GM23248 (cell line): ENCODE results near the gene GABBR2. TPM values are rescaled to one million over a fixed set of nuclear protein-coding genes. Genes with fewer than 3 reads are reported as not detected.
"Not testable (repeated sequence)": the region's sequence is repeated elsewhere in the genome, so short reads cannot be mapped to it uniquely, and the experiment has no call there.

Experiments used
- DNase-seq: peaks from one replicate; pipeline ENCODE4 v3.0.0-alpha.2; 2015
- H2AFZ ChIP-seq: fragments of 200-600 bp; sonication (generic); 2 replicates; pipeline ENCODE4 v1.6.1; 2016; ENCODE audit warnings: antibody characterized with exemption
- H3F3A ChIP-seq: fragments of 200-600 bp; sonication (generic); 2 replicates; pipeline ENCODE4 v1.6.1; 2016; ENCODE audit warnings: mild to moderate bottlenecking, antibody characterized with exemption, mixed run types; ENCODE audit not compliant: insufficient read depth
- H3K27ac ChIP-seq: fragments of 200-600 bp; sonication (generic); 2 replicates; pipeline ENCODE4 v1.5.1; 2016; ENCODE audit warnings: mild to moderate bottlenecking
- H3K27me3 ChIP-seq: fragments of 200-600 bp; sonication (generic); replicated peaks from 2 replicates; pipeline ENCODE4 v1.6.1; 2016; ENCODE audit warnings: mild to moderate bottlenecking; ENCODE audit not compliant: insufficient read depth
- H3K36me3 ChIP-seq: fragments of 200-600 bp; sonication (generic); 2 replicates; pipeline ENCODE4 v1.6.1; 2016; ENCODE audit warnings: low read depth, mild to moderate bottlenecking
- H3K4me1 ChIP-seq: fragments of 200-600 bp; sonication (generic); 2 replicates; pipeline ENCODE4 v1.6.1; 2016; ENCODE audit warnings: mild to moderate bottlenecking; ENCODE audit not compliant: insufficient read depth
- H3K4me2 ChIP-seq: fragments of 200-600 bp; sonication (generic); one replicate; pipeline ENCODE4 v1.6.1; 2016; ENCODE audit warnings: mild to moderate bottlenecking; ENCODE audit not compliant: unreplicated experiment
- H3K4me3 ChIP-seq: fragments of 200-600 bp; sonication (generic); 2 replicates; pipeline ENCODE4 v1.5.1; 2016; ENCODE audit warnings: mild to moderate bottlenecking
- H3K79me2 ChIP-seq: fragments of 200-600 bp; sonication (generic); 2 replicates; pipeline ENCODE4 v1.6.1; 2016; ENCODE audit warnings: mild to moderate bottlenecking; ENCODE audit not compliant: insufficient read depth
- H3K9ac ChIP-seq: fragments of 200-600 bp; sonication (generic); 2 replicates; pipeline ENCODE4 v1.6.1; 2016; ENCODE audit warnings: mild to moderate bottlenecking
- H3K9me2 ChIP-seq: fragments of 200-600 bp; sonication (generic); 2 replicates; pipeline ENCODE4 v1.6.1; 2016; ENCODE audit warnings: mixed run types, mild to moderate bottlenecking, moderate library complexity; ENCODE audit not compliant: insufficient read depth
- H3K9me3 ChIP-seq: fragments of 200-600 bp; sonication (generic); one replicate; pipeline ENCODE4 v1.6.1; 2017; ENCODE audit warnings: low read depth
- H4K20me1 ChIP-seq: fragments of 200-600 bp; sonication (generic); 2 replicates; pipeline ENCODE4 v1.6.0; 2016; ENCODE audit not compliant: insufficient read depth
- EZH2 ChIP-seq: fragments of 200-600 bp; sonication (generic); IDR thresholded peaks from 2 replicates; pipeline ENCODE4 v1.6.1; 2018; ENCODE audit warnings: antibody characterized with exemption, mild to moderate bottlenecking; ENCODE audit not compliant: insufficient read depth, poor library complexity, severe bottlenecking
- EZH2phosphoT487 ChIP-seq: fragments of 200-600 bp; sonication (generic); IDR thresholded peaks from 2 replicates; pipeline ENCODE4 v1.6.1; 2018; ENCODE audit warnings: antibody characterized with exemption, moderate library complexity, mild to moderate bottlenecking, low read depth; ENCODE audit not compliant: insufficient read depth
- WGBS, 2 experiments: methylation state at CpG; one replicate each; pipeline ENCODE4 v1.1.6; 2015 to 2017; ENCODE audit warnings: low lambda C conversion rate in 2 of 2, low coverage in 1 of 2; ENCODE audit errors: missing lambda C conversion rate in 2 of 2; 5-methylcytosine and 5-hydroxymethylcytosine counted together
- in situ Hi-C: fragments of 300-500 bp; cut with MboI; formaldehyde crosslinking; loops from 2 replicates; pipeline ENCODE4 v1.15.0; 2020
- polyA plus RNA-seq: library from polyadenylated mRNA; unstranded; fragments of >200 nt; fragmentation: Nextera tagmentation; extraction: Ambion mirVana; gene quantifications from 2 replicates; pipeline ENCODE4 v1.2.1, GENCODE V29; 2016
- total RNA-seq: library from RNA; depleted of rRNA; stranded (reverse); fragments of >200 nt; shearing (Covaris generic); gene quantifications from 2 replicates; pipeline ENCODE4 v1.2.3, GENCODE V29; 2014

The GABBR2 gene
- total and polyA plus RNA-seq, 2 experiments from 2014 or later = 7.5 to 13.4 TPM

DNA sequence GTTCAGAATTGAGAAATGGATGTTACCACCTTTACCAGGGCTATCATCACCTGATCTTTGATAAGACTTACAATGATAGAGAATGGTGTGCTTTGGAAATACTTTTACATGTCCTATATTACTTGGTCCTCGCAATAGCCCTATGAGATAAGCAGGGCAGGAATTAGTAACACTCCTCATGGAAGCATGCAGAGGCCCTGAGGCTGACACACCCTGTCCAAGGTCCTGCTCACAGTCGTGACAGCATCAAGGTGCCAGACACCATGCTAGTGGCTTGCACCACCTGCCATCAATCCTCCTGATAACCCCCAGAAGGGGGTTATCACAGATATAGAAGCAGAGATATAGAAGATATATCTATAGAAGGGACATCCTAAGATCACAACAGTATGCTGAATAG is 236.5 kb downstream of the GABBR2 start:
- H3K9me2 ChIP-seq = no peaks in the 10 kb centered on the region
- no peak overlapping the region for H3K4me2 ChIP-seq
- no peaks in the 10 kb centered on the region for H4K20me1 ChIP-seq
- no peaks in the 10 kb centered on the region for H3K4me1 ChIP-seq
- no peak overlapping the region for H3K4me3 ChIP-seq
- in situ Hi-C loops = no loop called here
- H3K9ac ChIP-seq = no peak overlapping the region
- H3K9me3 ChIP-seq = no peaks in the 10 kb centered on the region
- no peak overlapping the region for H2AFZ ChIP-seq
- no peaks in the 10 kb centered on the region for H3K27me3 ChIP-seq
- TF ChIP-seq EZH2 (no peak), EZH2phosphoT487 (no peak)
- H3K27ac ChIP-seq = no peak overlapping the region
- WGBS, 2 experiments = 38 to 40% methylated on average over 2 of the region's 2 CpGs
- H3K79me2 ChIP-seq = no peaks in the 10 kb centered on the region
- no peak for DNase-seq
- no peaks in the 10 kb centered on the region for H3K36me3 ChIP-seq
- no peaks in the 10 kb centered on the region for H3F3A ChIP-seq

DNA sequence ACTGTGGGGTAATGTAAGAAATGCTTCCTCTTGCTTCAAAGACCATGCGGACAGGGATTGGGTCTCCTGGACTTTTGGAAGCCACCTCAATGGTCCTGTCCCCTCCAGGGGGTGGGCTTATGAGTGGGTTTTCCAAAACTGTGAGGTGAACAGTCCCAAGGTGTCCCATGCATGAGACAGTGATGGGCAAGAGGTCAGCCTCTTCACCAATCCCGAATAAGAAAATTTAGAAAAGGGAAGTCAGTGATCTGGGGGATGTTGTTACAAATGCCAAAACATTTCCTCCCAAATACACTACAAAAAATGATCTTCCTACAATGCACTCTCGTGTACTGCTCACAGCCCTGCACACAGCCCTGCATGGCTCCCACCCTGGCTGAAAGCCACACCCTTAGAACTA is 237.6 kb downstream of the GABBR2 start:
- 55 to 64% methylated on average over 3 of the region's 3 CpGs for WGBS, 2 experiments
- Histone ChIP-seq H2AFZ (no peak overlapping the region), H3K4me2 (no peak overlapping the region), H3K79me2 (no peaks in the 10 kb centered on the region), H3K4me3 (no peak overlapping the region), H3F3A (no peaks in the 10 kb centered on the region), H3K9me3 (no peaks in the 10 kb centered on the region), H3K36me3 (no peaks in the 10 kb centered on the region), H4K20me1 (no peaks in the 10 kb centered on the region), H3K9me2 (no peaks in the 10 kb centered on the region), H3K4me1 (no peaks in the 10 kb centered on the region), H3K27ac (no peak overlapping the region), H3K27me3 (no peaks in the 10 kb centered on the region), H3K9ac (no peak overlapping the region)
- no peak for DNase-seq
- TF ChIP-seq EZH2 (no peak), EZH2phosphoT487 (no peak)
- in situ Hi-C loops = no loop called here

DNA sequence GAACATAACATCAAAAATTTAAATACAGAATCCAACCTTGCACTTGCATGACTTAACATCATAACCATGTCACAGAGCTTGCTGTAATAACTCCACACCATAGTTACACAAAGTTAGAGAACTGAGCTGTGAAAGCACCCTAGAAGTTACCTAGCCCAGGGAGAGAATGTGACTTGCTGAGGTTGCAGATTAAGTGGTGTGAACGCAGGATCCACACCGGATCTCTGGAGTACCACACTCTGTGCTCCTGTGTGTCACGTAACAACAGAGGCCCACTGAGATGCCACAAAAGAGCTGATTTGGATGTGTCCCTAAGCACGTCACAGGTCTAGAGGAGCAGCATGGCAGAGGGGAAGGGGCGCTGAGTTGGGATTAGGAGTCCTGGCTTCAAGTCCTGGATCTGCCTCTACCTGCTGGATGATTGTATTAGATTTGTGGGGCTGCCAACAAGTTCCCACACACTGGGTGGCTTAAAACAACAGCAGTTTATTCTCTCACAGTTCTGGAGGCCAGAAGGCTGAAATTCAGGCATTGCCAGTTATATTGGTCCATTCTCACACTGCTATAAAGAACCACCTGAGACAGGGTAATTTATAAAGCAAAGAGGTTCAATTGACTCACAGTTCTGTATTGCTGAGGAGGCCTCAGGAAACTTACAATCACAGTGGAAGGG is 240.0 kb downstream of the GABBR2 start:
- no peaks in the 10 kb centered on the region for H3K79me2 ChIP-seq
- no peaks in the 10 kb centered on the region for H3F3A ChIP-seq
- no peaks in the 10 kb centered on the region for H3K9me2 ChIP-seq
- no peak overlapping the region for H3K4me3 ChIP-seq
- TF ChIP-seq EZH2 = no peak
- TF ChIP-seq EZH2phosphoT487 = no peak
- H3K27me3 ChIP-seq = no peaks in the 10 kb centered on the region
- in situ Hi-C loops = no loop called here
- H3K9me3 ChIP-seq = no peaks in the 10 kb centered on the region
- 79 to 83% methylated on average over 5 of the region's 5 CpGs for WGBS, 2 experiments
- H3K4me1 ChIP-seq = no peaks in the 10 kb centered on the region
- no peak overlapping the region for H3K9ac ChIP-seq
- no peak overlapping the region for H3K4me2 ChIP-seq
- H2AFZ ChIP-seq = no peak overlapping the region
- DNase-seq = no peak
- H4K20me1 ChIP-seq = no peaks in the 10 kb centered on the region
- H3K27ac ChIP-seq = no peak overlapping the region
- no peaks in the 10 kb centered on the region for H3K36me3 ChIP-seq

DNA sequence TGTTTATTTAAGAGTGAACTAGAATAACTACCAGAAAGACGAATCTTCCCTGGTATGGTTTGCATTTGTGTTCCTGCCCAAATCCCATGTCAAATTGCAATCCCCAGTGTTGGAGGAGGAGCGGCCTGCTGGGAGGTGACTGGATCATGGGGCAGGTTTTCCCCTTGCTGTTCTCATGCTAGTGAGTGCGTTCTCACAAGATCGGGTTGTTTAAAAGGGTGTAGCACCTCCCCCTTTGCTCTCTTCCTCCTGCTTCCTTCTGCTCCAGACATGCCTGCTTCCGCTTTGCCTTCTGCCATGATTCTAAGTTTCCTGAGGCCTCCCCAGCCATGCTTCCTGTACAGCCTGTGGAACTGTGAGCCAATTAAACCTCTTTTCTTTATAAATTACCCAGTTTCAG is 242.9 kb downstream of the GABBR2 start:
- Histone ChIP-seq H3K9me2 (no peaks in the 10 kb centered on the region), H3K27ac (no peak overlapping the region), H3K36me3 (peaks cover 10% of the 10 kb centered on the region; the same call in 1 of the 2 replicates), H3K27me3 (no peaks in the 10 kb centered on the region), H3K9ac (no peak overlapping the region), H3K9me3 (peaks cover 5% of the 10 kb centered on the region), H3K79me2 (no peaks in the 10 kb centered on the region), H3K4me2 (no peak overlapping the region), H3K4me1 (no peaks in the 10 kb centered on the region), H4K20me1 (no peaks in the 10 kb centered on the region), H3F3A (no peaks in the 10 kb centered on the region), H3K4me3 (no peak overlapping the region), H2AFZ (no peak overlapping the region)
- in situ Hi-C loops = no loop called here
- 37 to 38% methylated on average over 5 of the region's 5 CpGs for WGBS, 2 experiments
- no peak for DNase-seq
- TF ChIP-seq EZH2phosphoT487 (no peak), EZH2 (no peak)

DNA sequence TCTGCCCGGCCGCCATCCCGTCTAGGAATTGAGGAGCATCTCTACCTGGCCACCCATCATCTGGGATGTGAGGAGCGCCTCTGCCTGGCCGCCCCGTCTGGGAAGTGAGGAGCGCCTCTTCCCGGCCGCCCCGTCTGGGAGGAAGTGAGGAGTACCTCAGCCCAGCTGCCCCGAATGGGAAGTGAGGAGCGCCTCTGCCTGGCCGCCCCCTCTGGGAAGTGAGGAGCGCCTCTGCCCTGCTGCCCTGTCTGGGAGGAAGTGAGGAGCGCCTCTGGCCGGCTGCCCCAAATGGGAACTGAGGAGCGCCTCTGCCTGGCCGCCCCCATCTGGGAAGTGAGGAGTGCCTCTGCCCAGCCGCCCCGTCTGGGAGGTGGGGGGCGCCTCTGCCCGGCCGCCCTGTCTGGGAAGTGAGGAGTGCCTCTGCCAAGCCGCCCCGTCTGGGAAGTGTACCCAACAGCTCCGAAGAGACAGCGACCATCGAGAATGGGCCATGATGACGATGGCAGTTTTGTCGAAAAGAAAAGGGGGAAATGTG is 244.5 kb downstream of the GABBR2 start:
- H3K27ac ChIP-seq, H3K4me3 ChIP-seq, H3K9me2 ChIP-seq, DNase-seq, in situ Hi-C loops, H3K9me3 ChIP-seq, H2AFZ ChIP-seq, H4K20me1 ChIP-seq, H3K9ac ChIP-seq, H3F3A ChIP-seq, H3K27me3 ChIP-seq, H3K4me1 ChIP-seq, H3K4me2 ChIP-seq, H3K79me2 ChIP-seq: not testable (repeated sequence)
- peaks cover 17% of the 10 kb centered on the region for H3K36me3 ChIP-seq
- WGBS, 2 experiments = 88 to 97% methylated on average over 11 to 30 of the region's 30 CpGs
